Natural killer cell (primary cell): ENCODE results near the gene PRSS53. TPM values are rescaled to one million over a fixed set of nuclear protein-coding genes. Genes with fewer than 3 reads are reported as not detected.

Experiments used
- ATAC-seq, 3 donors: fragments of 150-1000 bp in 2 of 3; fragments of 200-7000 bp in 1 of 3; cut with Tn5 transposase; 1 replicate in 1 of 3; 2 replicates in 2 of 3; pipeline ENCODE4 v1.10.0; 2021; ENCODE audit warnings: mild to moderate bottlenecking in 2 of 3, moderate library complexity in 2 of 3
- DNase-seq, 2 donors: peaks; one replicate each; pipeline versions ENCODE4 v3.0.0 to v3.0.0-alpha.2; 2013 to 2021; ENCODE audit warnings: mixed read lengths in 1 of 2
- H3K27ac ChIP-seq: one replicate; pipeline ENCODE4 v1.5.1; 2013; ENCODE audit warnings: mild to moderate bottlenecking, low read length
- H3K27me3 ChIP-seq: one replicate; pipeline ENCODE4 v1.6.1; 2013; ENCODE audit warnings: low read length; ENCODE audit not compliant: control insufficient read depth, insufficient read depth
- H3K36me3 ChIP-seq: one replicate; pipeline ENCODE4 v1.6.1; 2013; ENCODE audit warnings: low read length; ENCODE audit not compliant: control insufficient read depth, insufficient read depth
- H3K4me1 ChIP-seq: one replicate; pipeline ENCODE4 v1.6.1; 2013; ENCODE audit warnings: low read length; ENCODE audit not compliant: control insufficient read depth, insufficient read depth
- H3K4me3 ChIP-seq: one replicate; pipeline ENCODE4 v1.5.1; 2013; ENCODE audit warnings: low read length
- H3K9me3 ChIP-seq: one replicate; pipeline ENCODE4 v1.6.1; 2013; ENCODE audit warnings: low read length; ENCODE audit not compliant: control insufficient read depth, insufficient read depth
- H3K27ac Mint-ChIP-seq, 2 donors: one replicate each; pipeline ENCODE4 v1.8.0; 2022; ENCODE audit warnings: mild to moderate bottlenecking in 2 of 2, mixed read lengths in 2 of 2, moderate library complexity in 1 of 2
- H3K27me3 Mint-ChIP-seq, 2 donors: one replicate each; pipeline ENCODE4 v1.8.0; 2022; ENCODE audit warnings: low read depth in 2 of 2, mixed read lengths in 2 of 2
- H3K36me3 Mint-ChIP-seq: one replicate; pipeline ENCODE4 v1.8.0; 2022; ENCODE audit warnings: mixed read lengths
- H3K4me1 Mint-ChIP-seq, 2 donors: one replicate each; pipeline ENCODE4 v1.8.0; 2022; ENCODE audit warnings: mixed read lengths in 2 of 2
- H3K4me3 Mint-ChIP-seq: one replicate; pipeline ENCODE4 v1.8.0; 2022; ENCODE audit warnings: mild to moderate bottlenecking, moderate library complexity, mixed read lengths
- H3K9me3 Mint-ChIP-seq, 2 donors: one replicate each; pipeline ENCODE4 v1.8.0; 2022; ENCODE audit warnings: mixed read lengths in 2 of 2
- WGBS: methylation state at CpG from one replicate; pipeline ENCODE4 v1.1.7; 2013; ENCODE audit warnings: missing lambda C conversion rate; ENCODE audit not compliant: insufficient coverage; 5-methylcytosine and 5-hydroxymethylcytosine counted together
- intact Hi-C: fragments of 100-400 bp; cut with micrococcal nuclease; formaldehyde crosslinking; loops from one replicate; pipeline ENCODE4 v1.14.2; 2022
- total RNA-seq, 4 donors: library from RNA; stranded (reverse); fragments of 120-200 nt in 1 of 4; gene quantifications; one replicate each; pipeline versions ENCODE4 v1.2.3 to v1.2.4, GENCODE V29; 2013 to 2022
- TF ChIP-seq, protein P1 (sequence below): fragments of 200-600 bp; IDR thresholded peaks from one replicate; pipeline ENCODE4 v1.8.0; 2022; ENCODE audit warnings: antibody characterized with exemption

The PRSS53 gene
- total RNA-seq, 3 donors from 2014 or later (not counting 1 experiment from before 2014, with no cell fraction given), result 4.3 to 7.4 (median 5.1) TPM

DNA sequence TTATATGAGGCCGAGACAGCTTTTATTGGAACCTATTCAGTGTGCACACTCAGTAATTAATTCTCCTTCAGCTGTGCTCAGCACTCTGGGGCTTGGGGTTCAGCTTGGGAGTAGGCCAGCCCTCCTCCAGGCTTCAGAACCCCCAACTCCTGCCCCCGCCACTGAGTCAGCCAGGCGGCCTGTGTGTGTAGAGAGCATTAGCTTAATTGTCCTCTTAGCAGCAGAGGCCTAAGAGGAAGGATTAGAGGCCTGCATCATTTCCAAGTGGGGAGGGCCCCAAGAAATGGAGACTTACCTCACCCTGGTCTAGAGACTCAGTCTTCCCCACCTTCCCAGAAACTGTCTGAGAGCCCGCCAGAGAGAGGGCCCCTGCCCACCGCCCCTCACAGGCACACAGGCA, 772 bp downstream of the PRSS53 start:
- no peaks in the 10 kb centered on the region for H3K4me1 ChIP-seq
- H3K27me3 ChIP-seq, result no peaks in the 10 kb centered on the region
- H3K27ac ChIP-seq, result no peak overlapping the region
- Mint-ChIP-seq H3K36me3 (no peaks in the 10 kb centered on the region), H3K27ac (no peak overlapping the region), H3K9me3 (no peaks in the 10 kb centered on the region), H3K27me3 (no peaks in the 10 kb centered on the region), H3K4me3 (no peak overlapping the region), H3K4me1 (peaks cover 0 to 12% of the 10 kb centered on the region in 2 donors)
- no peak overlapping the region for H3K4me3 ChIP-seq
- no peaks in the 10 kb centered on the region for H3K9me3 ChIP-seq
- peaks cover 41% of the 10 kb centered on the region for H3K36me3 ChIP-seq
- intact Hi-C loops, result no loop called here
- 93% methylated on average over 4 of the region's 5 CpGs for WGBS
- ATAC-seq (no peak), DNase-seq (no peak)
- TF ChIP-seq, protein P1, sequence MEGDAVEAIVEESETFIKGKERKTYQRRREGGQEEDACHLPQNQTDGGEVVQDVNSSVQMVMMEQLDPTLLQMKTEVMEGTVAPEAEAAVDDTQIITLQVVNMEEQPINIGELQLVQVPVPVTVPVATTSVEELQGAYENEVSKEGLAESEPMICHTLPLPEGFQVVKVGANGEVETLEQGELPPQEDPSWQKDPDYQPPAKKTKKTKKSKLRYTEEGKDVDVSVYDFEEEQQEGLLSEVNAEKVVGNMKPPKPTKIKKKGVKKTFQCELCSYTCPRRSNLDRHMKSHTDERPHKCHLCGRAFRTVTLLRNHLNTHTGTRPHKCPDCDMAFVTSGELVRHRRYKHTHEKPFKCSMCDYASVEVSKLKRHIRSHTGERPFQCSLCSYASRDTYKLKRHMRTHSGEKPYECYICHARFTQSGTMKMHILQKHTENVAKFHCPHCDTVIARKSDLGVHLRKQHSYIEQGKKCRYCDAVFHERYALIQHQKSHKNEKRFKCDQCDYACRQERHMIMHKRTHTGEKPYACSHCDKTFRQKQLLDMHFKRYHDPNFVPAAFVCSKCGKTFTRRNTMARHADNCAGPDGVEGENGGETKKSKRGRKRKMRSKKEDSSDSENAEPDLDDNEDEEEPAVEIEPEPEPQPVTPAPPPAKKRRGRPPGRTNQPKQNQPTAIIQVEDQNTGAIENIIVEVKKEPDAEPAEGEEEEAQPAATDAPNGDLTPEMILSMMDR, result no peak

DNA sequence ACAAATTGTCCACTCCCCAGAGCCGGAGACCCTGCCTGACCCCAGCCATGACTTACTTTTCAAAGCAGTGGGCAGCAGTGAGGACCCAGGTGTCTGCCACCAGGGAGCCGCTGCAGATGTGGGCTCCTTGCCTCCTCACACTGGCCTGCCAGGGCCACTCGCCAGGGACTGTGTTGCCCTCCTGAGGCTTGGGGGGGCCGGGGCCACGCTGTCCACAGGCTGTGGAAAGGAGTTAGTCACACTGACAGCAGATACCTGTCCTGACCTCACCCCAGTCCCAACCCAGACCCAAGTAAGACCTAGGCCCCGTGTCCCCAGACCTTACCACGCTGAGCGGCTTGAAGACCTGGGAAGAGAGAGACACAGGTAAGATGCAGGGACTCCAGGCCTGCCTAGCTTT, 1.3 kb downstream of the PRSS53 start:
- H3K9me3 Mint-ChIP-seq, result no peaks in the 10 kb centered on the region
- Histone ChIP-seq H3K4me3 (no peak overlapping the region), H3K27ac (no peak overlapping the region), H3K36me3 (peaks cover 46% of the 10 kb centered on the region), H3K27me3 (no peaks in the 10 kb centered on the region), H3K9me3 (no peaks in the 10 kb centered on the region), H3K4me1 (no peaks in the 10 kb centered on the region)
- H3K4me1 Mint-ChIP-seq, result peaks cover under 1 to 12% of the 10 kb centered on the region in 2 donors
- WGBS, result 92% methylated on average over 8 of the region's 8 CpGs
- H3K36me3 Mint-ChIP-seq, result no peaks in the 10 kb centered on the region
- H3K27ac Mint-ChIP-seq, result no peak overlapping the region
- H3K4me3 Mint-ChIP-seq, result no peak overlapping the region
- DNase-seq (no peak), ATAC-seq (no peak)
- no peaks in the 10 kb centered on the region for H3K27me3 Mint-ChIP-seq
- intact Hi-C loops, result no loop called here
- TF ChIP-seq, protein P1, result no peak

DNA sequence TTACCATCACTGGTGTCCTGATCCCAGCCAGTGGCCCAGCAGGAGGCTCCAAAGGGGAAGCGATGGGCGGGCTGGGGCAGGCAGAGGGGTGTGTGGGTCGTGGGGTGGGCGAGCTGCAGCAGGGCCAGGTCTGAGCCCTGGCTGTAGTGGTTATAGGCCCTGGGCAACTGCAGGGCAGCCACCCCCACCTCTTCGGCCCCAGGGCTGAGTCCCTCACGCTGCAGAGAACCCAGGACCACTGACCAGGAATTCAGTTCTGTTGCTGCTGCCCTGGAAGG, 2.2 kb downstream of the PRSS53 start:
- intact Hi-C loops, result no loop called here
- Histone ChIP-seq H3K4me3 (no peak overlapping the region), H3K27ac (no peak overlapping the region), H3K27me3 (no peaks in the 10 kb centered on the region), H3K36me3 (peaks cover 49% of the 10 kb centered on the region), H3K4me1 (peaks cover 6% of the 10 kb centered on the region), H3K9me3 (no peaks in the 10 kb centered on the region)
- H3K4me3 Mint-ChIP-seq, result no peak overlapping the region
- no peaks in the 10 kb centered on the region for H3K36me3 Mint-ChIP-seq
- H3K27ac Mint-ChIP-seq, result no peak overlapping the region
- ATAC-seq (no peak), DNase-seq (no peak)
- H3K27me3 Mint-ChIP-seq, result no peaks in the 10 kb centered on the region
- H3K4me1 Mint-ChIP-seq, result peaks cover 6 to 21% of the 10 kb centered on the region in 2 donors
- TF ChIP-seq, protein P1, result no peak
- no peaks in the 10 kb centered on the region for H3K9me3 Mint-ChIP-seq
- 92% methylated on average over 6 of the region's 6 CpGs for WGBS

DNA sequence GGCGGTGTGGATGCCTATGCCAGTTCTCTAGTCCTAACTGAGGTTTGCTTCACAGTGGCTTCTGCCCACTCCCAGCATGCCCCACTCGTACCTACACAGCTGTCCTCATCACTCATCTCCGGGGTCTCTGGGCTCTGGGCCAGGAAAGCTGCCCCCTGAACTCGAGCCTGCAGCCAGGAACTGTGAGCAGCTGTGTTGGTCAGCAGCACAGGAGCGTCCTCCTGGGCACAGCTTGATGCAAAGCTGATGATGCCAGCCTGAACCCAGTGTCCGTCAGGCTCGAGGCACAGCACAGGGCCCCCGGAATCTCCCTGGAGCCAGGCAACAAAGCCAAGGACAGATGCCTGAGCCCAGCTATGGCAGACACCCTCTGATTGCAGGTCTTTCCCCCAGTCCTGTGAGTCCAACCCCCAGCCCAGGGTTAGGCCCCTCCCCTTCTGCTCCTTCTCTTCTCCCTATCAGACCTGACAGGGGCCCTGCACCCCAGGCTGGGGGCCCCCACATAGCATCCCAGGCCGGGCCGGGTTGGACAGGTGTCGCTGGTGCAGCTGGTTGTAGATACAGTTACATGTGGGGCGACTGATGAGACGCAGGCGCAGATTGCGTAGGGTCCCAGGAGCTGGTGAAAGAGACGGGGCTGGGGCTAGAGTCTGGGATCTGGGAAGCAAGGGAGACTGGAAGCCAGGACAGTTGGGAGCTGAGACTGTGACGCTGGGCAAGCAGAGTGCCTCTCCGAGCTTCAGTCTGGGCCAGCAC, 2.7 kb downstream of the PRSS53 start:
- no peak for ATAC-seq
- peaks cover 6 to 26% of the 10 kb centered on the region in 2 donors for H3K4me1 Mint-ChIP-seq
- Histone ChIP-seq H3K27me3 (no peaks in the 10 kb centered on the region), H3K4me3 (no peak overlapping the region), H3K36me3 (peaks cover 52% of the 10 kb centered on the region), H3K27ac (no peak overlapping the region), H3K4me1 (peaks cover 11% of the 10 kb centered on the region), H3K9me3 (no peaks in the 10 kb centered on the region)
- no peaks in the 10 kb centered on the region for H3K27me3 Mint-ChIP-seq
- no peak overlapping the region for H3K27ac Mint-ChIP-seq
- no peaks in the 10 kb centered on the region for H3K9me3 Mint-ChIP-seq
- no peak for DNase-seq
- H3K4me3 Mint-ChIP-seq, result no peak overlapping the region
- intact Hi-C loops, result no loop called here
- H3K36me3 Mint-ChIP-seq, result no peaks in the 10 kb centered on the region
- TF ChIP-seq, protein P1, result no peak
- WGBS, result 95% methylated on average over 18 of the region's 18 CpGs
